NCI-H2081 (cell line): ENCODE results near the gene SLC25A41.
"Not testable (repeated sequence)": the region's sequence is repeated elsewhere in the genome, so short reads cannot be mapped to it uniquely, and the experiment has no call there.

Experiments used
- DNase-seq, 2 experiments: peaks; one replicate each; lab custom pipeline; 2025; lab: John Stamatoyannopoulos, UW

The SLC25A41 gene

GRCh38 chr19:6412061-6412446 lies 21.5 kb downstream of the SLC25A41 start:
- DNase-seq = no peak

- no peak for DNase-seq
Observed at GRCh38 chr19:6409346-6409745, 24.2 kb downstream of the SLC25A41 start.

- no peak for DNase-seq
Observed at GRCh38 chr19:6406401-6406800, 27.2 kb downstream of the SLC25A41 start.

- no peak for DNase-seq
Observed at GRCh38 chr19:6402837-6403608, 30.5 kb downstream of the SLC25A41 start.

- no peak for DNase-seq
Observed at GRCh38 chr19:6402058-6402457, 31.5 kb downstream of the SLC25A41 start.

- not testable (repeated sequence) for DNase-seq
Observed at GRCh38 chr19:6400062-6400944, 33.3 kb downstream of the SLC25A41 start.

GRCh38 chr19:6396305-6396704 lies 37.3 kb downstream of the SLC25A41 start:
- no peak for DNase-seq

GRCh38 chr19:6394831-6395230 lies 38.7 kb downstream of the SLC25A41 start:
- DNase-seq = no peak

- no peak for DNase-seq
Observed at GRCh38 chr19:6393983-6394412, 39.6 kb downstream of the SLC25A41 start.

- peak; percentile 92 to 93 for DNase-seq
Observed at GRCh38 chr19:6393074-6393982, 40.2 kb downstream of the SLC25A41 start, which contains the start of gene GTF2F1. Gene GTF2F1 (minus strand): TSS chr19:6393164. CDS start chr19:6392995, 169 bp downstream.

GRCh38 chr19:6392221-6393073 lies 41.1 kb downstream of the SLC25A41 start:
- no peak for DNase-seq

- no peak for DNase-seq
Observed at GRCh38 chr19:6387372-6387771, 46.2 kb downstream of the SLC25A41 start.

GRCh38 chr19:6384381-6384780 lies 49.2 kb downstream of the SLC25A41 start:
- no peak for DNase-seq

- no peak for DNase-seq
Observed at GRCh38 chr19:6383188-6383587, 50.4 kb downstream of the SLC25A41 start.

- DNase-seq = no peak
Observed at GRCh38 chr19:6381030-6381750, 52.4 kb downstream of the SLC25A41 start.

GRCh38 chr19:6379744-6380143 lies 53.8 kb downstream of the SLC25A41 start:
- DNase-seq = no peak

- DNase-seq = no peak
Observed at GRCh38 chr19:6378486-6378885, 55.1 kb downstream of the SLC25A41 start.

GRCh38 chr19:6378041-6378440 lies 55.5 kb downstream of the SLC25A41 start:
- DNase-seq = no peak

GRCh38 chr19:6376512-6377190 lies 56.9 kb downstream of the SLC25A41 start:
- no peak for DNase-seq
